Immature natural killer cell (primary cell): Measurements from ENCODE around the gene LRRC7. TPM values are rescaled to one million over a fixed set of nuclear protein-coding genes. Genes with fewer than 3 reads are reported as not detected.
"Not testable (repeated sequence)": the region's sequence is repeated elsewhere in the genome, so short reads cannot be mapped to it uniquely, and the experiment has no call there.

Experiments
- DNase-seq, 3 donors: peaks; one replicate each; pipeline ENCODE4 v3.0.0; 2022; ENCODE audit warnings: mixed read lengths in 1 of 3
- H3K27ac Mint-ChIP-seq, 6 donors: one replicate each; pipeline ENCODE4 v1.8.0; 2020; ENCODE audit warnings: mixed read lengths in 6 of 6, mild to moderate bottlenecking in 5 of 6, inconsistent platforms in 4 of 6, moderate library complexity in 3 of 6
- H3K27me3 Mint-ChIP-seq, 3 donors: one replicate each; pipeline ENCODE4 v1.8.0; 2020 to 2021; ENCODE audit warnings: low read depth in 3 of 3, mild to moderate bottlenecking in 3 of 3, mixed read lengths in 3 of 3, moderate library complexity in 3 of 3, inconsistent platforms in 1 of 3
- H3K36me3 Mint-ChIP-seq, 3 donors: one replicate each; pipeline ENCODE4 v1.8.0; 2020; ENCODE audit warnings: mixed read lengths in 3 of 3, inconsistent platforms in 2 of 3, mild to moderate bottlenecking in 2 of 3
- H3K4me1 Mint-ChIP-seq, 2 donors: one replicate each; pipeline ENCODE4 v1.8.0; 2020; ENCODE audit warnings: inconsistent platforms in 2 of 2, mild to moderate bottlenecking in 2 of 2, mixed read lengths in 2 of 2, moderate library complexity in 1 of 2
- H3K4me3 Mint-ChIP-seq, 5 donors: one replicate each; pipeline ENCODE4 v1.8.0; 2020; ENCODE audit warnings: mild to moderate bottlenecking in 5 of 5, mixed read lengths in 5 of 5, inconsistent platforms in 3 of 5, moderate library complexity in 3 of 5
- H3K9me3 Mint-ChIP-seq, 6 donors: one replicate each; pipeline ENCODE4 v1.8.0; 2020; ENCODE audit warnings: mild to moderate bottlenecking in 6 of 6, mixed read lengths in 6 of 6, inconsistent platforms in 4 of 6, moderate library complexity in 3 of 6
- polyA plus RNA-seq, 3 donors: library from polyadenylated mRNA; unstranded; fragments of 300-500 nt; fragmentation: Illumina TruSeq; gene quantifications; one replicate each; pipeline ENCODE4 v1.2.3, GENCODE V29; 2021

The LRRC7 gene
- polyA plus RNA-seq, 3 donors from 2014 or later = 0.36 TPM; not detected in 2

GRCh38 chr1:70042090-70042731 lies 474.5 kb downstream of the LRRC7 start:
- Mint-ChIP-seq H3K9me3 (peaks cover 0 to 11% (median 8%) of the 10 kb centered on the region in 6 donors), H3K27ac (no peak overlapping the region), H3K4me3 (no peak overlapping the region), H3K4me1 (no peaks in the 10 kb centered on the region), H3K27me3 (no peaks in the 10 kb centered on the region), H3K36me3 (no peaks in the 10 kb centered on the region)
- DNase-seq = no peak

GRCh38 chr1:70043804-70044203 lies 476.1 kb downstream of the LRRC7 start:
- Mint-ChIP-seq H3K27ac (no peak overlapping the region), H3K9me3 (peaks cover 0 to 9% (median 7%) of the 10 kb centered on the region in 6 donors), H3K27me3 (no peaks in the 10 kb centered on the region), H3K4me1 (no peaks in the 10 kb centered on the region), H3K36me3 (no peaks in the 10 kb centered on the region), H3K4me3 (no peak overlapping the region)
- no peak for DNase-seq

- H3K9me3 Mint-ChIP-seq = peaks cover 0 to 9% (median 5%) of the 10 kb centered on the region in 6 donors
- DNase-seq = no peak
- H3K27me3 Mint-ChIP-seq = no peaks in the 10 kb centered on the region
- H3K36me3 Mint-ChIP-seq = no peaks in the 10 kb centered on the region
- no peak overlapping the region for H3K4me3 Mint-ChIP-seq
- H3K4me1 Mint-ChIP-seq = no peaks in the 10 kb centered on the region
- no peak overlapping the region for H3K27ac Mint-ChIP-seq
Measured at GRCh38 chr1:70044832-70045231, 477.1 kb downstream of the LRRC7 start.

- H3K9me3 Mint-ChIP-seq, H3K4me1 Mint-ChIP-seq, H3K36me3 Mint-ChIP-seq, DNase-seq, H3K27ac Mint-ChIP-seq, H3K4me3 Mint-ChIP-seq, H3K27me3 Mint-ChIP-seq: not testable (repeated sequence)
Measured at GRCh38 chr1:70045581-70045980, 477.9 kb downstream of the LRRC7 start.

- H3K36me3 Mint-ChIP-seq = no peaks in the 10 kb centered on the region
- H3K27ac Mint-ChIP-seq = no peak overlapping the region
- no peaks in the 10 kb centered on the region for H3K27me3 Mint-ChIP-seq
- no peak for DNase-seq
- no peaks in the 10 kb centered on the region for H3K4me1 Mint-ChIP-seq
- no peak overlapping the region for H3K4me3 Mint-ChIP-seq
- H3K9me3 Mint-ChIP-seq = peaks cover 0 to 5% (median 1%) of the 10 kb centered on the region in 6 donors
Measured at GRCh38 chr1:70048336-70049094, 480.8 kb downstream of the LRRC7 start.

GRCh38 chr1:70051926-70052325 lies 484.2 kb downstream of the LRRC7 start:
- Mint-ChIP-seq H3K36me3 (no peaks in the 10 kb centered on the region), H3K27me3 (no peaks in the 10 kb centered on the region), H3K4me1 (no peaks in the 10 kb centered on the region), H3K27ac (no peak overlapping the region), H3K4me3 (no peak overlapping the region), H3K9me3 (peaks cover 0 to 5% (median under 1%) of the 10 kb centered on the region in 6 donors)
- no peak for DNase-seq

- peaks cover 0 to 6% (median 1%) of the 10 kb centered on the region in 6 donors for H3K9me3 Mint-ChIP-seq
Measured at GRCh38 chr1:70057500-70057899, 489.8 kb downstream of the LRRC7 start.

GRCh38 chr1:70061231-70061630 lies 493.5 kb downstream of the LRRC7 start:
- Mint-ChIP-seq H3K36me3 (no peaks in the 10 kb centered on the region), H3K27ac (no peak overlapping the region), H3K4me3 (no peak overlapping the region), H3K27me3 (peaks cover 0 to 1% (median 0%) of the 10 kb centered on the region in 3 donors), H3K4me1 (no peaks in the 10 kb centered on the region), H3K9me3 (peaks cover 0 to 12% (median 1%) of the 10 kb centered on the region in 6 donors)
- DNase-seq = no peak

More at GRCh38 chr1:70057500-70057899, 489.8 kb downstream of the LRRC7 start:
- Mint-ChIP-seq H3K27me3 (peaks cover 0 to 1% (median 0%) of the 10 kb centered on the region in 3 donors), H3K36me3 (no peaks in the 10 kb centered on the region), H3K4me1 (no peaks in the 10 kb centered on the region), H3K27ac (no peak overlapping the region), H3K4me3 (no peak overlapping the region)
- DNase-seq = no peak

- Mint-ChIP-seq H3K4me3 (no peak overlapping the region), H3K27ac (no peak overlapping the region), H3K4me1 (no peaks in the 10 kb centered on the region), H3K27me3 (no peaks in the 10 kb centered on the region), H3K9me3 (peaks cover 0 to 16% (median 1%) of the 10 kb centered on the region in 6 donors), H3K36me3 (no peaks in the 10 kb centered on the region)
- DNase-seq = no peak
Measured at GRCh38 chr1:70063861-70064260, 496.1 kb downstream of the LRRC7 start.

GRCh38 chr1:70066711-70067110 lies 499.0 kb downstream of the LRRC7 start:
- H3K4me3 Mint-ChIP-seq = no peak overlapping the region
- no peaks in the 10 kb centered on the region for H3K27me3 Mint-ChIP-seq
- DNase-seq = no peak
- H3K27ac Mint-ChIP-seq = no peak overlapping the region
- H3K9me3 Mint-ChIP-seq = peaks cover 0 to 12% (median 2%) of the 10 kb centered on the region in 6 donors
- no peaks in the 10 kb centered on the region for H3K4me1 Mint-ChIP-seq
- H3K36me3 Mint-ChIP-seq = no peaks in the 10 kb centered on the region

GRCh38 chr1:70071601-70072000 lies 503.9 kb downstream of the LRRC7 start:
- Mint-ChIP-seq H3K4me1 (no peaks in the 10 kb centered on the region), H3K36me3 (no peaks in the 10 kb centered on the region), H3K9me3 (peaks cover 0 to 8% (median 2%) of the 10 kb centered on the region in 6 donors)

GRCh38 chr1:70072231-70072751 lies 504.6 kb downstream of the LRRC7 start:
- no peaks in the 10 kb centered on the region for H3K4me1 Mint-ChIP-seq

More at GRCh38 chr1:70071601-70072000, 503.9 kb downstream of the LRRC7 start:
- DNase-seq = no peak
- Mint-ChIP-seq H3K27me3 (no peaks in the 10 kb centered on the region), H3K4me3 (no peak overlapping the region), H3K27ac (no peak overlapping the region)

GRCh38 chr1:70075761-70076160 lies 508.0 kb downstream of the LRRC7 start:
- Mint-ChIP-seq H3K4me3 (no peak overlapping the region), H3K27ac (no peak overlapping the region), H3K9me3 (peaks cover 0 to 5% (median under 1%) of the 10 kb centered on the region in 6 donors), H3K4me1 (no peaks in the 10 kb centered on the region), H3K27me3 (no peaks in the 10 kb centered on the region), H3K36me3 (no peaks in the 10 kb centered on the region)
- no peak for DNase-seq

More at GRCh38 chr1:70072231-70072751, 504.6 kb downstream of the LRRC7 start:
- Mint-ChIP-seq H3K27ac (no peak overlapping the region), H3K27me3 (no peaks in the 10 kb centered on the region), H3K9me3 (peaks cover 0 to 8% (median 0%) of the 10 kb centered on the region in 6 donors), H3K36me3 (no peaks in the 10 kb centered on the region), H3K4me3 (no peak overlapping the region)
- DNase-seq = no peak

- no peak for DNase-seq
- Mint-ChIP-seq H3K27me3 (no peaks in the 10 kb centered on the region), H3K36me3 (no peaks in the 10 kb centered on the region), H3K9me3 (peaks cover 0 to 5% (median under 1%) of the 10 kb centered on the region in 6 donors), H3K4me1 (no peaks in the 10 kb centered on the region), H3K27ac (no peak overlapping the region), H3K4me3 (no peak overlapping the region)
Measured at GRCh38 chr1:70077066-70077465, 509.3 kb downstream of the LRRC7 start.
